GM12874 (cell line): ENCODE data around the gene OR2S2.

Experiments used
- CTCF ChIP-seq: IDR thresholded peaks from 2 replicates; pipeline ENCODE4 v1.5.1; 2011; ENCODE audit warnings: low read depth, mild to moderate bottlenecking, control low read depth, low read length, moderate library complexity; ENCODE audit not compliant: insufficient read depth

The OR2S2 gene

GRCh38 chr9:35909687-35910612 lies 48.0 kb downstream of the OR2S2 start:
- no peak for TF ChIP-seq CTCF

- TF ChIP-seq CTCF: no peak
These were observed 48.7 kb downstream of the OR2S2 start, which contains the start of gene SPAAR for GRCh38 chr9:35909274-35909673. TSS of gene SPAAR (plus strand) at chr9:35909490. CDS start at chr9:35910464, 974 bp downstream.

- no peak for TF ChIP-seq CTCF
These were observed 49.3 kb downstream of the OR2S2 start for GRCh38 chr9:35908504-35909125.

GRCh38 chr9:35907711-35908503 lies 50.0 kb downstream of the OR2S2 start:
- no peak for TF ChIP-seq CTCF
